B cell (primary cell): ENCODE data around the gene YPEL3. TPM values are rescaled to one million over a fixed set of nuclear protein-coding genes. Genes with fewer than 3 reads are reported as not detected.
A peak's percentile ranks its signal among the peaks of the same experiment; 100 is the strongest.

Experiments
- ATAC-seq: fragments of 200-7000 bp; cut with Tn5 transposase; one replicate; pipeline ENCODE4 v1.10.0; 2021; ENCODE audit warnings: low read depth, mild to moderate bottlenecking, moderate number of reproducible peaks, moderate library complexity
- CTCF ChIA-PET: fragments of 350-600 bp; sonication (Branson Sonifier 250); formaldehyde crosslinking; loops from one replicate; lab custom pipeline; 2021; ENCODE audit warnings: antibody characterized with exemption, inconsistent platforms; lab: Charles Lee
- POLR2A ChIA-PET: fragments of 350-600 bp; sonication (Branson Sonifier 250); formaldehyde crosslinking; loops from one replicate; lab custom pipeline; 2021; ENCODE audit warnings: antibody characterized with exemption; lab: Charles Lee
- DNase-seq: peaks from one replicate; pipeline ENCODE4 v3.0.0; 2013
- H2AFZ ChIP-seq: 2 replicates; pipeline ENCODE4 v1.6.1; 2012; ENCODE audit warnings: mild to moderate bottlenecking, low read depth, low read length; ENCODE audit not compliant: insufficient read depth, poor library complexity, severe bottlenecking
- H3K27ac ChIP-seq, 2 donors: 1 replicate in 1 of 2; 2 replicates in 1 of 2; pipeline ENCODE4 v1.5.1; 2012 to 2013; ENCODE audit warnings: low read length in 2 of 2, mild to moderate bottlenecking in 2 of 2, moderate library complexity in 1 of 2
- H3K27me3 ChIP-seq, 4 experiments: fragments of 200-600 bp in 1 of 4; sonication (generic) in 1 of 4; replicated peaks in 1 of 4; 1 replicate in 2 of 4; 2 replicates in 2 of 4; pipeline versions ENCODE4 v1.6.1 to v1.7.0; 2013 to 2016; ENCODE audit warnings: low read length in 3 of 4, mild to moderate bottlenecking in 2 of 4, mixed read lengths in 1 of 4, moderate library complexity in 1 of 4; ENCODE audit not compliant: insufficient read depth in 4 of 4, control insufficient read depth in 3 of 4; ENCODE audit errors: control extremely low read depth in 1 of 4
- H3K36me3 ChIP-seq, 2 experiments: replicated peaks in 1 of 2; 1 replicate in 1 of 2; 2 replicates in 1 of 2; pipeline versions ENCODE4 v1.6.1 to v1.7.1; 2013; ENCODE audit warnings: low read length in 1 of 2; ENCODE audit not compliant: insufficient read depth in 2 of 2, control insufficient read depth in 1 of 2; ENCODE audit errors: control extremely low read depth in 1 of 2, extremely low read depth in 1 of 2
- H3K4me1 ChIP-seq, 2 donors: fragments of 200-600 bp in 1 of 2; sonication (generic) in 1 of 2; 1 replicate in 1 of 2; 2 replicates in 1 of 2; pipeline versions ENCODE4 v1.5.1 to v1.6.1; 2013 to 2017; ENCODE audit warnings: low read length in 2 of 2; ENCODE audit not compliant: control insufficient read depth in 2 of 2, insufficient read depth in 2 of 2
- H3K4me2 ChIP-seq: replicated peaks from 2 replicates; pipeline ENCODE3; 2012; ENCODE audit warnings: mild to moderate bottlenecking, low read depth, low read length; ENCODE audit not compliant: poor library complexity, severe bottlenecking
- H3K4me3 ChIP-seq, 5 experiments: fragments of 200-600 bp in 1 of 5; sonication (generic) in 1 of 5; 1 replicate in 3 of 5; 2 replicates in 2 of 5; pipeline versions ENCODE4 v1.5.1 to v1.7.0; 2011 to 2016; ENCODE audit warnings: low read length in 4 of 5, mild to moderate bottlenecking in 4 of 5, low read depth in 2 of 5, control low read depth in 1 of 5, moderate library complexity in 1 of 5; ENCODE audit not compliant: insufficient read depth in 1 of 5; ENCODE audit errors: control extremely low read depth in 1 of 5, extremely low read depth in 1 of 5
- H3K79me2 ChIP-seq: fragments of 200-600 bp; sonication (generic); one replicate; pipeline ENCODE4 v1.6.0; 2016; ENCODE audit warnings: low read length; ENCODE audit not compliant: control insufficient read depth, insufficient read depth
- H3K9ac ChIP-seq: fragments of 200-600 bp; sonication (generic); 2 replicates; pipeline ENCODE4 v1.6.1; 2017; ENCODE audit warnings: mild to moderate bottlenecking, low read length, moderate library complexity
- H3K9me3 ChIP-seq, 3 donors: one replicate each; pipeline versions ENCODE4 v1.6.1 to v1.7.1; 2013; ENCODE audit warnings: low read length in 2 of 3; ENCODE audit not compliant: control insufficient read depth in 2 of 3, insufficient read depth in 1 of 3; ENCODE audit errors: control extremely low read depth in 1 of 3
- H4K20me1 ChIP-seq: 2 replicates; pipeline ENCODE4 v1.6.0; 2012; ENCODE audit warnings: mild to moderate bottlenecking, low read length; ENCODE audit not compliant: insufficient read depth, control insufficient read depth, poor library complexity, severe bottlenecking
- H3K27ac Mint-ChIP-seq: one replicate; pipeline ENCODE4 v1.8.0; 2021; ENCODE audit warnings: mixed read lengths
- H3K27me3 Mint-ChIP-seq: one replicate; pipeline ENCODE4 v1.8.0; 2021; ENCODE audit warnings: mixed read lengths
- H3K4me1 Mint-ChIP-seq: one replicate; pipeline ENCODE4 v1.8.0; 2021; ENCODE audit warnings: mixed read lengths
- H3K4me3 Mint-ChIP-seq: one replicate; pipeline ENCODE4 v1.8.0; 2021; ENCODE audit warnings: mixed read lengths
- H3K9me3 Mint-ChIP-seq: one replicate; pipeline ENCODE4 v1.8.0; 2022; ENCODE audit warnings: mixed read lengths; ENCODE audit not compliant: insufficient read depth
- EZH2 ChIP-seq: IDR thresholded peaks from 2 replicates; pipeline ENCODE4 v1.6.1; 2012; ENCODE audit warnings: borderline replicate concordance, low read depth, mild to moderate bottlenecking, moderate library complexity, low read length; ENCODE audit not compliant: insufficient read depth, poor library complexity, severe bottlenecking
- WGBS: methylation state at CpG from one replicate; pipeline ENCODE4 v1.1.5; 2013; ENCODE audit warnings: missing lambda C conversion rate; ENCODE audit not compliant: insufficient coverage; 5-methylcytosine and 5-hydroxymethylcytosine counted together
- intact Hi-C: fragments of 100-400 bp; cut with micrococcal nuclease; formaldehyde crosslinking; loops from one replicate; pipeline ENCODE4 v1.10.0; 2022
- polyA plus RNA-seq: library from polyadenylated mRNA; depleted of rRNA; stranded (reverse); fragments of >200 nt; gene quantifications from 2 replicates; pipeline ENCODE4 v1.2.3, GENCODE V29; 2012
- total RNA-seq, 2 donors: library from RNA; stranded (reverse); fragments of 120-200 nt in 1 of 2; gene quantifications; 1 replicate in 1 of 2; 2 replicates in 1 of 2; pipeline versions ENCODE4 v1.2.3 to v1.2.4, GENCODE V29; 2013 to 2022
- TF ChIP-seq, protein P1 (sequence below): fragments of 200-600 bp; IDR thresholded peaks from one replicate; pipeline ENCODE4 v1.8.0; 2022; ENCODE audit warnings: antibody characterized with exemption, mild to moderate bottlenecking

YPEL3 gene
- total and polyA plus RNA-seq, 2 donors (not counting 1 experiment from before 2014, with no cell fraction given): 314 to 414 TPM

DNA sequence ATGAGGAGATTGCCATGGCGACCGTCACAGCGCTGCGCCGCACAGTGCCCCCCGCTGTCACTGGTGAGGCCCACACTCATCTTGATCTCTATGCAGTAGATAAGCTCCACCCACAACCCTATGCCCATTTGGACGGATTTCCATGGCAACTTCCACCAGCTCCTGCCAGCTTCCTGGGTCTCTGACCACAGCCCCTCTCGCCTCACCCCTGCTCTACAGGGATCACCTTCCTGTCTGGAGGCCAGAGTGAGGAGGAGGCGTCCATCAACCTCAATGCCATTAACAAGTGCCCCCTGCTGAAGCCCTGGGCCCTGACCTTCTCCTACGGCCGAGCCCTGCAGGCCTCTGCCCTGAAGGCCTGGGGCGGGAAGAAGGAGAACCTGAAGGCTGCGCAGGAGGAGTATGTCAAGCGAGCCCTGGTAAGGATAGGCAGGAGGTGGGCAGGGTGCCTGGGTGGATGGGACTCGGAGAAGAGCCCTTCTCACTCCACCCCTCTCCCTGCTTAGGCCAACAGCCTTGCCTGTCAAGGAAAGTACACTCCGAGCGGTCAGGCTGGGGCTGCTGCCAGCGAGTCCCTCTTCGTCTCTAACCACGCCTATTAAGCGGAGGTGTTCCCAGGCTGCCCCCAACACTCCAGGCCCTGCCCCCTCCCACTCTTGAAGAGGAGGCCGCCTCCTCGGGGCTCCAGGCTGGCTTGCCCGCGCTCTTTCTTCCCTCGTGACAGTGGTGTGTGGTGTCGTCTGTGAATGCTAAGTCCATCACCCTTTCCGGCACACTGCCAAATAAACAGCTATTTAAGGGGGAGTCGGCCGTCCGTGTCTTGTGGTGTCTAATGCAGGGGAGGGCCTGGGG lies 26.2 kb downstream of the YPEL3 start:
- DNase-seq: no peak
- Mint-ChIP-seq H3K27ac (peak overlapping the region; percentile 70), H3K4me1 (peaks cover 27% of the 10 kb centered on the region), H3K27me3 (no peaks in the 10 kb centered on the region), H3K4me3 (no peak overlapping the region), H3K9me3 (no peaks in the 10 kb centered on the region)
- peaks cover 48% of the 10 kb centered on the region for H4K20me1 ChIP-seq
- peaks cover 15 to 55% of the 10 kb centered on the region in 2 experiments for H3K36me3 ChIP-seq
- H3K79me2 ChIP-seq: peaks cover 50% of the 10 kb centered on the region
- WGBS: 99% methylated on average over 12 of the region's 31 CpGs
- H3K27me3 ChIP-seq: no peaks in the 10 kb centered on the region
- no peak overlapping the region for H3K9ac ChIP-seq
- ChIA-PET POLR2A (interaction anchor here (0.6 to 1.3 kb wide), 2 partner anchors 114 to 304 kb away, joined by 3 to 5 read pairs; partner anchors contain the start of gene CORO1A), CTCF (no interaction called here)
- TF ChIP-seq, protein P1, sequence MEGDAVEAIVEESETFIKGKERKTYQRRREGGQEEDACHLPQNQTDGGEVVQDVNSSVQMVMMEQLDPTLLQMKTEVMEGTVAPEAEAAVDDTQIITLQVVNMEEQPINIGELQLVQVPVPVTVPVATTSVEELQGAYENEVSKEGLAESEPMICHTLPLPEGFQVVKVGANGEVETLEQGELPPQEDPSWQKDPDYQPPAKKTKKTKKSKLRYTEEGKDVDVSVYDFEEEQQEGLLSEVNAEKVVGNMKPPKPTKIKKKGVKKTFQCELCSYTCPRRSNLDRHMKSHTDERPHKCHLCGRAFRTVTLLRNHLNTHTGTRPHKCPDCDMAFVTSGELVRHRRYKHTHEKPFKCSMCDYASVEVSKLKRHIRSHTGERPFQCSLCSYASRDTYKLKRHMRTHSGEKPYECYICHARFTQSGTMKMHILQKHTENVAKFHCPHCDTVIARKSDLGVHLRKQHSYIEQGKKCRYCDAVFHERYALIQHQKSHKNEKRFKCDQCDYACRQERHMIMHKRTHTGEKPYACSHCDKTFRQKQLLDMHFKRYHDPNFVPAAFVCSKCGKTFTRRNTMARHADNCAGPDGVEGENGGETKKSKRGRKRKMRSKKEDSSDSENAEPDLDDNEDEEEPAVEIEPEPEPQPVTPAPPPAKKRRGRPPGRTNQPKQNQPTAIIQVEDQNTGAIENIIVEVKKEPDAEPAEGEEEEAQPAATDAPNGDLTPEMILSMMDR: no peak
- TF ChIP-seq EZH2: no peak
- H3K4me3 ChIP-seq: no peak overlapping the region
- peaks cover 10 to 29% of the 10 kb centered on the region in 2 donors for H3K4me1 ChIP-seq
- H3K4me2 ChIP-seq: no peak overlapping the region
- no peaks in the 10 kb centered on the region for H3K9me3 ChIP-seq
- no peak overlapping the region for H2AFZ ChIP-seq
- no peak overlapping the region for H3K27ac ChIP-seq
- ATAC-seq: no peak
- intact Hi-C loops: loop anchor here (10.0 kb wide), 2 partner anchors 305 to 625 kb away; partner anchors contain the start of genes MYL11, SRCAP and TBC1D10B
